ENCODE measurements around the gene C16orf82. TPM values are rescaled to one million over a fixed set of nuclear protein-coding genes. Genes with fewer than 3 reads are reported as not detected.

Gene C16orf82
- total RNA-seq, 1 experiment from 2014 or later, result not detected

DNA sequence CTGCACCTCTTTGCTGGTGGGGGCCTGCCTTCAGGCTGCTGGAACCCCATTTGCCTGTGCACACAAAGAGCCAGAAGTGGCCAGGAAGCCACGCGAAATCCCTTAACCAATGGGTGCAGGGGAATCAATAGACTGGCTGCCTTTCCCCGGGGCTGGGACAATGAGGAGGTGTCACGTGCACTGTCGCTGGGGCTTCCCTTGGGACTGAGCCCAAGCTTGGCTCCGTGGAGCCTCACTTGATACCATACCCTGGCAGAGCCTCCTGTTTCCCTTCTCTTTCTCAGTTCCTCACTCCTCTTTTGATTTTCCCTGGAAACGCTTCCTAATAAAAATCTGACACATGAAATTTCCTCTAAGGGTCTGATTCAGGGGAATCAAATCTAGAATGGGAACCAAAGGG is 38.8 kb upstream of the C16orf82 start:
- 0 out of 2 replicates have a peak, but pooled peaks cover 2% of the 10 kb centered on the region for H3K4me1 Mint-ChIP-seq
- H3K36me3 Mint-ChIP-seq, result no peaks in the 10 kb centered on the region
- POLR2A ChIA-PET, result no interaction called here
- ATAC-seq, result no peak
- peaks cover 12% of the 10 kb centered on the region for H3K9me3 Mint-ChIP-seq
- no peak for DNase-seq (ENCODE audit: low spot score)
- no peak overlapping the region for H3K4me3 Mint-ChIP-seq
- TF ChIP-seq PRRX2 (CRISPR knock-in tag; IDR thresholded peaks at IDR 0.05) (no peak), ZNF263 (CRISPR knock-in tag; IDR thresholded peaks at IDR 0.05; ENCODE audit: low read depth) (no peak), SOX15 (CRISPR knock-in tag; IDR thresholded peaks at IDR 0.05) (no peak), JUN (CRISPR knock-in tag; IDR thresholded peaks at IDR 0.05) (no peak), CBFB (CRISPR knock-in tag; IDR thresholded peaks at IDR 0.05; ENCODE audit: low read depth) (no peak), ELF4 (CRISPR knock-in tag; IDR thresholded peaks at IDR 0.05; ENCODE audit: low read depth) (no peak), ZBTB21 (CRISPR knock-in tag; IDR thresholded peaks at IDR 0.05; ENCODE audit: borderline replicate concordance) (no peak), ZNF232 (CRISPR knock-in tag; IDR thresholded peaks at IDR 0.05) (no peak), ZNF138 (CRISPR knock-in tag; conservative IDR thresholded peaks at IDR 0.05) (no peak)
- TF ChIP-seq, protein P1, sequence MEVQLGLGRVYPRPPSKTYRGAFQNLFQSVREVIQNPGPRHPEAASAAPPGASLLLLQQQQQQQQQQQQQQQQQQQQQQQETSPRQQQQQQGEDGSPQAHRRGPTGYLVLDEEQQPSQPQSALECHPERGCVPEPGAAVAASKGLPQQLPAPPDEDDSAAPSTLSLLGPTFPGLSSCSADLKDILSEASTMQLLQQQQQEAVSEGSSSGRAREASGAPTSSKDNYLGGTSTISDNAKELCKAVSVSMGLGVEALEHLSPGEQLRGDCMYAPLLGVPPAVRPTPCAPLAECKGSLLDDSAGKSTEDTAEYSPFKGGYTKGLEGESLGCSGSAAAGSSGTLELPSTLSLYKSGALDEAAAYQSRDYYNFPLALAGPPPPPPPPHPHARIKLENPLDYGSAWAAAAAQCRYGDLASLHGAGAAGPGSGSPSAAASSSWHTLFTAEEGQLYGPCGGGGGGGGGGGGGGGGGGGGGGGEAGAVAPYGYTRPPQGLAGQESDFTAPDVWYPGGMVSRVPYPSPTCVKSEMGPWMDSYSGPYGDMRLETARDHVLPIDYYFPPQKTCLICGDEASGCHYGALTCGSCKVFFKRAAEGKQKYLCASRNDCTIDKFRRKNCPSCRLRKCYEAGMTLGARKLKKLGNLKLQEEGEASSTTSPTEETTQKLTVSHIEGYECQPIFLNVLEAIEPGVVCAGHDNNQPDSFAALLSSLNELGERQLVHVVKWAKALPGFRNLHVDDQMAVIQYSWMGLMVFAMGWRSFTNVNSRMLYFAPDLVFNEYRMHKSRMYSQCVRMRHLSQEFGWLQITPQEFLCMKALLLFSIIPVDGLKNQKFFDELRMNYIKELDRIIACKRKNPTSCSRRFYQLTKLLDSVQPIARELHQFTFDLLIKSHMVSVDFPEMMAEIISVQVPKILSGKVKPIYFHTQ (CRISPR knock-in tag; IDR thresholded peaks at IDR 0.05), result no peak
- TF ChIP-seq, protein P2, sequence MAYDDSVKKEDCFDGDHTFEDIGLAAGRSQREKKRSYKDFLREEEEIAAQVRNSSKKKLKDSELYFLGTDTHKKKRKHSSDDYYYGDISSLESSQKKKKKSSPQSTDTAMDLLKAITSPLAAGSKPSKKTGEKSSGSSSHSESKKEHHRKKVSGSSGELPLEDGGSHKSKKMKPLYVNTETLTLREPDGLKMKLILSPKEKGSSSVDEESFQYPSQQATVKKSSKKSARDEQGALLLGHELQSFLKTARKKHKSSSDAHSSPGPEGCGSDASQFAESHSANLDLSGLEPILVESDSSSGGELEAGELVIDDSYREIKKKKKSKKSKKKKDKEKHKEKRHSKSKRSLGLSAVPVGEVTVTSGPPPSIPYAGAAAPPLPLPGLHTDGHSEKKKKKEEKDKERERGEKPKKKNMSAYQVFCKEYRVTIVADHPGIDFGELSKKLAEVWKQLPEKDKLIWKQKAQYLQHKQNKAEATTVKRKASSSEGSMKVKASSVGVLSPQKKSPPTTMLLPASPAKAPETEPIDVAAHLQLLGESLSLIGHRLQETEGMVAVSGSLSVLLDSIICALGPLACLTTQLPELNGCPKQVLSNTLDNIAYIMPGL (CRISPR knock-in tag; IDR thresholded peaks at IDR 0.05), result no peak
- TF ChIP-seq, protein P3, sequence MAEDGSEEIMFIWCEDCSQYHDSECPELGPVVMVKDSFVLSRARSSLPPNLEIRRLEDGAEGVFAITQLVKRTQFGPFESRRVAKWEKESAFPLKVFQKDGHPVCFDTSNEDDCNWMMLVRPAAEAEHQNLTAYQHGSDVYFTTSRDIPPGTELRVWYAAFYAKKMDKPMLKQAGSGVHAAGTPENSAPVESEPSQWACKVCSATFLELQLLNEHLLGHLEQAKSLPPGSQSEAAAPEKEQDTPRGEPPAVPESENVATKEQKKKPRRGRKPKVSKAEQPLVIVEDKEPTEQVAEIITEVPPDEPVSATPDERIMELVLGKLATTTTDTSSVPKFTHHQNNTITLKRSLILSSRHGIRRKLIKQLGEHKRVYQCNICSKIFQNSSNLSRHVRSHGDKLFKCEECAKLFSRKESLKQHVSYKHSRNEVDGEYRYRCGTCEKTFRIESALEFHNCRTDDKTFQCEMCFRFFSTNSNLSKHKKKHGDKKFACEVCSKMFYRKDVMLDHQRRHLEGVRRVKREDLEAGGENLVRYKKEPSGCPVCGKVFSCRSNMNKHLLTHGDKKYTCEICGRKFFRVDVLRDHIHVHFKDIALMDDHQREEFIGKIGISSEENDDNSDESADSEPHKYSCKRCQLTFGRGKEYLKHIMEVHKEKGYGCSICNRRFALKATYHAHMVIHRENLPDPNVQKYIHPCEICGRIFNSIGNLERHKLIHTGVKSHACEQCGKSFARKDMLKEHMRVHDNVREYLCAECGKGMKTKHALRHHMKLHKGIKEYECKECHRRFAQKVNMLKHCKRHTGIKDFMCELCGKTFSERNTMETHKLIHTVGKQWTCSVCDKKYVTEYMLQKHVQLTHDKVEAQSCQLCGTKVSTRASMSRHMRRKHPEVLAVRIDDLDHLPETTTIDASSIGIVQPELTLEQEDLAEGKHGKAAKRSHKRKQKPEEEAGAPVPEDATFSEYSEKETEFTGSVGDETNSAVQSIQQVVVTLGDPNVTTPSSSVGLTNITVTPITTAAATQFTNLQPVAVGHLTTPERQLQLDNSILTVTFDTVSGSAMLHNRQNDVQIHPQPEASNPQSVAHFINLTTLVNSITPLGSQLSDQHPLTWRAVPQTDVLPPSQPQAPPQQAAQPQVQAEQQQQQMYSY (CRISPR knock-in tag; IDR thresholded peaks at IDR 0.05), result no peak
- TF ChIP-seq, protein P4, sequence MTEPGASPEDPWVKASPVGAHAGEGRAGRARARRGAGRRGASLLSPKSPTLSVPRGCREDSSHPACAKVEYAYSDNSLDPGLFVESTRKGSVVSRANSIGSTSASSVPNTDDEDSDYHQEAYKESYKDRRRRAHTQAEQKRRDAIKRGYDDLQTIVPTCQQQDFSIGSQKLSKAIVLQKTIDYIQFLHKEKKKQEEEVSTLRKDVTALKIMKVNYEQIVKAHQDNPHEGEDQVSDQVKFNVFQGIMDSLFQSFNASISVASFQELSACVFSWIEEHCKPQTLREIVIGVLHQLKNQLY (CRISPR knock-in tag; IDR thresholded peaks at IDR 0.05), result no peak
- TF ChIP-seq, protein P5, sequence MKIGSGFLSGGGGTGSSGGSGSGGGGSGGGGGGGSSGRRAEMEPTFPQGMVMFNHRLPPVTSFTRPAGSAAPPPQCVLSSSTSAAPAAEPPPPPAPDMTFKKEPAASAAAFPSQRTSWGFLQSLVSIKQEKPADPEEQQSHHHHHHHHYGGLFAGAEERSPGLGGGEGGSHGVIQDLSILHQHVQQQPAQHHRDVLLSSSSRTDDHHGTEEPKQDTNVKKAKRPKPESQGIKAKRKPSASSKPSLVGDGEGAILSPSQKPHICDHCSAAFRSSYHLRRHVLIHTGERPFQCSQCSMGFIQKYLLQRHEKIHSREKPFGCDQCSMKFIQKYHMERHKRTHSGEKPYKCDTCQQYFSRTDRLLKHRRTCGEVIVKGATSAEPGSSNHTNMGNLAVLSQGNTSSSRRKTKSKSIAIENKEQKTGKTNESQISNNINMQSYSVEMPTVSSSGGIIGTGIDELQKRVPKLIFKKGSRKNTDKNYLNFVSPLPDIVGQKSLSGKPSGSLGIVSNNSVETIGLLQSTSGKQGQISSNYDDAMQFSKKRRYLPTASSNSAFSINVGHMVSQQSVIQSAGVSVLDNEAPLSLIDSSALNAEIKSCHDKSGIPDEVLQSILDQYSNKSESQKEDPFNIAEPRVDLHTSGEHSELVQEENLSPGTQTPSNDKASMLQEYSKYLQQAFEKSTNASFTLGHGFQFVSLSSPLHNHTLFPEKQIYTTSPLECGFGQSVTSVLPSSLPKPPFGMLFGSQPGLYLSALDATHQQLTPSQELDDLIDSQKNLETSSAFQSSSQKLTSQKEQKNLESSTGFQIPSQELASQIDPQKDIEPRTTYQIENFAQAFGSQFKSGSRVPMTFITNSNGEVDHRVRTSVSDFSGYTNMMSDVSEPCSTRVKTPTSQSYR (CRISPR knock-in tag; IDR thresholded peaks at IDR 0.05), result no peak
- TF ChIP-seq, protein P6, sequence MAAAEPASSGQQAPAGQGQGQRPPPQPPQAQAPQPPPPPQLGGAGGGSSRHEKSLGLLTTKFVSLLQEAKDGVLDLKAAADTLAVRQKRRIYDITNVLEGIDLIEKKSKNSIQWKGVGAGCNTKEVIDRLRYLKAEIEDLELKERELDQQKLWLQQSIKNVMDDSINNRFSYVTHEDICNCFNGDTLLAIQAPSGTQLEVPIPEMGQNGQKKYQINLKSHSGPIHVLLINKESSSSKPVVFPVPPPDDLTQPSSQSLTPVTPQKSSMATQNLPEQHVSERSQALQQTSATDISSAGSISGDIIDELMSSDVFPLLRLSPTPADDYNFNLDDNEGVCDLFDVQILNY (CRISPR knock-in tag; IDR thresholded peaks at IDR 0.05), result no peak
- CTCF ChIA-PET, result interaction anchor here (0.6 kb wide), 1 partner anchor 82 kb away, joined by 3 read pairs; no protein-coding TSS in a partner anchor
- H3K27me3 Mint-ChIP-seq (ENCODE audit: low read depth), result no peaks in the 10 kb centered on the region; the same call in 1 of the 2 replicates
- H3K27ac Mint-ChIP-seq, result no peak overlapping the region

Measured in WTC11 (cell line).